ENCODE results near the gene MEF2D.

DNA sequence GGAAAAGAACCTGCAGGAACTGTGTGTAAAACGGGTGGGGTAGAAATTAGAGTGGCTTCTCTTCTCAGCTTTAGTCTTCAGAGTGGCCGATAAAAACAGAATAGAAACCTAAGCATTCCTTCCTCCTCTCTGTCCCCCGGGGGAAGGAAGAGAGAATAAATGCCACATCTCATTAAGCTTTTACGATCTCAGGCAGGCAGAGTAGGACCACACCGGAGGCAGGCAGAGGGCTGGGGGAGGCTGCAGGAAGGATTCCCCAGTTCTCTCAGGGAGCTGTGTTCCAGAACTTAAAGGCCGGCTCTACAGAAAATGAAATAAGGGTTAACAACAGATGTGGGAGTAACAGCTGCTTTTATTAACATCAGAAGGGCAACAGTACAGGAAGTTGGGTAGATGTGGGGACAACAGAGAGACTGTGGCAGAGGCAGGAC lies 24.5 kb upstream of the MEF2D start:
- TF ChIP-seq POLR2A (IDR thresholded peaks at IDR 0.05; ENCODE audit: low read depth, low read length), result no peak
- TF ChIP-seq POLR2AphosphoS5 (IDR thresholded peaks at IDR 0.05; ENCODE audit: low read depth, low read length), result no peak

Data from GM12892 (cell line).